Measurements from ENCODE around the gene SF1.
"Not testable (repeated sequence)": the region's sequence is repeated elsewhere in the genome, so short reads cannot be mapped to it uniquely, and the experiment has no call there.

SF1 gene

GRCh38 chr11:64778473-64779298 is at the start of gene SF1:
Gene SF1, minus strand, starts transcription at chr11:64778542. Its CDS starts 150 bp downstream, at chr11:64778392.
- no peak for TF ChIP-seq CTCF (IDR thresholded peaks at IDR 0.05)
- H3K27ac ChIP-seq: peak within 1 kb of the TSS; percentile 99

- TF ChIP-seq ZFX (IDR thresholded peaks at IDR 0.05; ENCODE audit: borderline replicate concordance): no peak
- TF ChIP-seq CTCF (IDR thresholded peaks at IDR 0.05): no peak
- H3K27ac ChIP-seq: no peak overlapping the region
Measured at GRCh38 chr11:64827451-64827839, 49.1 kb upstream of the SF1 start.

GRCh38 chr11:64826578-64827450 is 48.5 kb upstream of the SF1 start:
- no peak overlapping the region for H3K27ac ChIP-seq

GRCh38 chr11:64826062-64826461 is 47.7 kb upstream of the SF1 start:
- no peak overlapping the region for H3K27ac ChIP-seq
- TF ChIP-seq ZFX (IDR thresholded peaks at IDR 0.05; ENCODE audit: borderline replicate concordance) (no peak), CTCF (IDR thresholded peaks at IDR 0.05) (no peak)

More at GRCh38 chr11:64826578-64827450, 48.5 kb upstream of the SF1 start:
- TF ChIP-seq CTCF (IDR thresholded peaks at IDR 0.05) (no peak), ZFX (IDR thresholded peaks at IDR 0.05; ENCODE audit: borderline replicate concordance) (no peak)

GRCh38 chr11:64823568-64824119 is 45.3 kb upstream of the SF1 start:
- TF ChIP-seq CTCF (IDR thresholded peaks at IDR 0.05): no peak
- TF ChIP-seq ZFX (IDR thresholded peaks at IDR 0.05; ENCODE audit: borderline replicate concordance): no peak

GRCh38 chr11:64817476-64817875 is 39.1 kb upstream of the SF1 start:
- no peak for TF ChIP-seq CTCF (IDR thresholded peaks at IDR 0.05)
- no peak for TF ChIP-seq ZFX (IDR thresholded peaks at IDR 0.05; ENCODE audit: borderline replicate concordance)
- no peak overlapping the region for H3K27ac ChIP-seq

More at GRCh38 chr11:64823568-64824119, 45.3 kb upstream of the SF1 start:
- H3K27ac ChIP-seq: no peak overlapping the region

GRCh38 chr11:64815433-64815832 is 37.1 kb upstream of the SF1 start:
- H3K27ac ChIP-seq: not testable (repeated sequence)

All from 22Rv1 (cell line).